ENCODE results near the gene CEP57L1. TPM values are rescaled to one million over a fixed set of nuclear protein-coding genes. Genes with fewer than 3 reads are reported as not detected.

The CEP57L1 gene
- total RNA-seq, 1 donor from 2014 or later, result 13.5 TPM

GRCh38 chr6:109060571-109060970, 34.7 kb upstream of the CEP57L1 start:
- Histone ChIP-seq H3K27me3 (no peaks in the 10 kb centered on the region), H3K4me1 (peaks cover 33% of the 10 kb centered on the region), H3K4me3 (no peak overlapping the region), H3K36me3 (no peaks in the 10 kb centered on the region), H3K27ac (no peak overlapping the region), H3K9me3 (no peaks in the 10 kb centered on the region)
- intact Hi-C loops (cut with DNase I), result no loop called here
- TF ChIP-seq POLR2A (IDR thresholded peaks at IDR 0.05), result no peak
- TF ChIP-seq POLR2AphosphoS5 (IDR thresholded peaks at IDR 0.05; ENCODE audit: insufficient read depth in 1 of 2, low read depth in 1 of 2), result no peak
- no peak for TF ChIP-seq CTCF (IDR thresholded peaks at IDR 0.05)
- DNase-seq (ENCODE audit: extremely low spot score in 2 of 2), result no peak

GRCh38 chr6:109062216-109062615, 33.1 kb upstream of the CEP57L1 start:
- Histone ChIP-seq H3K27me3 (no peaks in the 10 kb centered on the region), H3K4me3 (no peak overlapping the region), H3K27ac (no peak overlapping the region), H3K4me1 (peaks cover 24% of the 10 kb centered on the region), H3K36me3 (no peaks in the 10 kb centered on the region), H3K9me3 (no peaks in the 10 kb centered on the region)
- DNase-seq (ENCODE audit: extremely low spot score in 2 of 2), result no peak
- intact Hi-C loops (cut with DNase I), result no loop called here
- TF ChIP-seq CTCF (IDR thresholded peaks at IDR 0.05) (no peak), POLR2A (IDR thresholded peaks at IDR 0.05) (no peak), POLR2AphosphoS5 (IDR thresholded peaks at IDR 0.05; ENCODE audit: insufficient read depth in 1 of 2, low read depth in 1 of 2) (no peak)

- H3K4me3 ChIP-seq, result no peak overlapping the region
- intact Hi-C loops (cut with DNase I), result no loop called here
- H3K27me3 ChIP-seq, result no peaks in the 10 kb centered on the region
- no peak overlapping the region for H3K27ac ChIP-seq
- TF ChIP-seq POLR2AphosphoS5 (IDR thresholded peaks at IDR 0.05; ENCODE audit: insufficient read depth in 1 of 2, low read depth in 1 of 2) (no peak), CTCF (IDR thresholded peaks at IDR 0.05) (no peak), POLR2A (IDR thresholded peaks at IDR 0.05) (no peak)
- H3K4me1 ChIP-seq, result peaks cover 24% of the 10 kb centered on the region
- H3K9me3 ChIP-seq, result no peaks in the 10 kb centered on the region
- DNase-seq (ENCODE audit: extremely low spot score in 2 of 2), result no peak
- no peaks in the 10 kb centered on the region for H3K36me3 ChIP-seq
These were observed 32.4 kb upstream of the CEP57L1 start for GRCh38 chr6:109062767-109063352.

GRCh38 chr6:109069746-109070145, 25.6 kb upstream of the CEP57L1 start:
- TF ChIP-seq CTCF (IDR thresholded peaks at IDR 0.05), result no peak
- TF ChIP-seq POLR2AphosphoS5 (IDR thresholded peaks at IDR 0.05; ENCODE audit: insufficient read depth in 1 of 2, low read depth in 1 of 2), result no peak
- no peak for TF ChIP-seq POLR2A (IDR thresholded peaks at IDR 0.05)
- H3K4me1 ChIP-seq, result peaks cover 18% of the 10 kb centered on the region

GRCh38 chr6:109071125-109071917, 24.0 kb upstream of the CEP57L1 start:
- no peak overlapping the region for H3K4me3 ChIP-seq
- intact Hi-C loops (cut with DNase I), result loop anchor here (10.0 kb wide), 1 partner anchor 167 kb away; no protein-coding TSS in a partner anchor
- peaks cover 29% of the 10 kb centered on the region for H3K4me1 ChIP-seq
- H3K36me3 ChIP-seq, result no peaks in the 10 kb centered on the region
- H3K9me3 ChIP-seq, result no peaks in the 10 kb centered on the region
- H3K27me3 ChIP-seq, result no peaks in the 10 kb centered on the region
- TF ChIP-seq POLR2AphosphoS5 (IDR thresholded peaks at IDR 0.05; ENCODE audit: insufficient read depth in 1 of 2, low read depth in 1 of 2) (no peak), POLR2A (IDR thresholded peaks at IDR 0.05) (no peak), CTCF (IDR thresholded peaks at IDR 0.05) (no peak)
- H3K27ac ChIP-seq, result no peak overlapping the region
- no peak for DNase-seq (ENCODE audit: extremely low spot score in 2 of 2)

More at GRCh38 chr6:109069746-109070145, 25.6 kb upstream of the CEP57L1 start:
- no peak overlapping the region for H3K27ac ChIP-seq
- intact Hi-C loops (cut with DNase I), result loop anchor here (10.0 kb wide), 1 partner anchor 165 kb away; no protein-coding TSS in a partner anchor
- H3K36me3 ChIP-seq, result no peaks in the 10 kb centered on the region
- H3K27me3 ChIP-seq, result no peaks in the 10 kb centered on the region
- no peak overlapping the region for H3K4me3 ChIP-seq
- no peak for DNase-seq (ENCODE audit: extremely low spot score in 2 of 2)
- no peaks in the 10 kb centered on the region for H3K9me3 ChIP-seq
